Measurements from ENCODE around the gene PLA2G6. TPM values are rescaled to one million over a fixed set of nuclear protein-coding genes. Genes with fewer than 3 reads are reported as not detected.
A peak's percentile ranks its signal among the peaks of the same experiment; 100 is the strongest.

PLA2G6 gene
- total and polyA plus RNA-seq, 2 of the 13 experiments (the other 11 are each of a cell fraction or from before 2014, with no cell fraction given) = 4.8 to 11.5 TPM

- Histone ChIP-seq H3K4me3 (replicated peaks in 1 of 3; ENCODE audit: insufficient read depth in 1 of 3, low read depth in 2 of 3, low read length in 3 of 3) (no peak overlapping the region), H3K27ac (ENCODE audit: extremely low read length, insufficient read depth, low read length) (no peak overlapping the region), H3K27me3 (ENCODE audit: control insufficient read depth in 1 of 2, insufficient read depth in 2 of 2, low read length in 2 of 2) (no peaks in the 10 kb centered on the region), H3K9me3 (ENCODE audit: low read length) (no peaks in the 10 kb centered on the region), H3K4me1 (ENCODE audit: insufficient read depth, low read length) (peaks cover 21% of the 10 kb centered on the region), H2AFZ (ENCODE audit: low read length) (no peak overlapping the region), H3K4me2 (ENCODE audit: low read depth, low read length) (no peak overlapping the region), H4K20me1 (ENCODE audit: insufficient read depth, low read length) (no peaks in the 10 kb centered on the region), H3K79me2 (ENCODE audit: insufficient read depth, low read length) (no peaks in the 10 kb centered on the region), H3K36me3 (replicated peaks in 1 of 2; ENCODE audit: control insufficient read depth in 1 of 2, insufficient read depth in 2 of 2, low read length in 2 of 2) (peaks cover 2 to 10% of the 10 kb centered on the region in 2 experiments; a peak in 4 of 5 replicates), H3K9ac (ENCODE audit: insufficient read depth, low read depth, low read length) (no peak overlapping the region)
- DNase-seq (ENCODE audit: low spot score) (no peak), FAIRE-seq (no peak), ATAC-seq (no peak)
- WGBS (ENCODE audit: low lambda C conversion rate) = 94% methylated on average over 3 of the region's 8 CpGs
- no peak for TF ChIP-seq SIX1 (CRISPR knock-in tag; IDR thresholded peaks at IDR 0.05; ENCODE audit: borderline replicate concordance)
- no peak for TF ChIP-seq SMC3 (IDR thresholded peaks at IDR 0.05; ENCODE audit: low read length)
- no peak for TF ChIP-seq AGO1 (IDR thresholded peaks at IDR 0.05; ENCODE audit: low read depth, low read length, poor library complexity, severe bottlenecking)
- intact Hi-C loops (cut with micrococcal nuclease; ENCODE audit: unreplicated experiment) (no loop called here), in situ Hi-C loops (cut with HindIII; ENCODE audit: extremely low pct_ligation_motif_present, low pct_unique_long_range_greater_than_20kb) (no loop called here)
- ChIA-PET POLR2A (no interaction called here), CTCF (ENCODE audit: low intra/inter-chr PET ratio, low total read pairs) (no interaction called here)
- no TSS peak for BruUV-seq (replicated peaks)
These were observed 41.1 kb upstream of the PLA2G6 start for GRCh38 chr22:38222797-38223119.

- WGBS (ENCODE audit: low lambda C conversion rate) = 94% methylated on average over 19 of the region's 25 CpGs
- no peak overlapping the region for H3K9ac ChIP-seq (ENCODE audit: insufficient read depth, low read depth, low read length)
- H3K79me2 ChIP-seq (ENCODE audit: insufficient read depth, low read length) = no peaks in the 10 kb centered on the region
- in situ Hi-C loops (cut with HindIII; ENCODE audit: extremely low pct_ligation_motif_present, low pct_unique_long_range_greater_than_20kb) (no loop called here), intact Hi-C loops (cut with micrococcal nuclease; ENCODE audit: unreplicated experiment) (no loop called here)
- TF ChIP-seq, protein P1, sequence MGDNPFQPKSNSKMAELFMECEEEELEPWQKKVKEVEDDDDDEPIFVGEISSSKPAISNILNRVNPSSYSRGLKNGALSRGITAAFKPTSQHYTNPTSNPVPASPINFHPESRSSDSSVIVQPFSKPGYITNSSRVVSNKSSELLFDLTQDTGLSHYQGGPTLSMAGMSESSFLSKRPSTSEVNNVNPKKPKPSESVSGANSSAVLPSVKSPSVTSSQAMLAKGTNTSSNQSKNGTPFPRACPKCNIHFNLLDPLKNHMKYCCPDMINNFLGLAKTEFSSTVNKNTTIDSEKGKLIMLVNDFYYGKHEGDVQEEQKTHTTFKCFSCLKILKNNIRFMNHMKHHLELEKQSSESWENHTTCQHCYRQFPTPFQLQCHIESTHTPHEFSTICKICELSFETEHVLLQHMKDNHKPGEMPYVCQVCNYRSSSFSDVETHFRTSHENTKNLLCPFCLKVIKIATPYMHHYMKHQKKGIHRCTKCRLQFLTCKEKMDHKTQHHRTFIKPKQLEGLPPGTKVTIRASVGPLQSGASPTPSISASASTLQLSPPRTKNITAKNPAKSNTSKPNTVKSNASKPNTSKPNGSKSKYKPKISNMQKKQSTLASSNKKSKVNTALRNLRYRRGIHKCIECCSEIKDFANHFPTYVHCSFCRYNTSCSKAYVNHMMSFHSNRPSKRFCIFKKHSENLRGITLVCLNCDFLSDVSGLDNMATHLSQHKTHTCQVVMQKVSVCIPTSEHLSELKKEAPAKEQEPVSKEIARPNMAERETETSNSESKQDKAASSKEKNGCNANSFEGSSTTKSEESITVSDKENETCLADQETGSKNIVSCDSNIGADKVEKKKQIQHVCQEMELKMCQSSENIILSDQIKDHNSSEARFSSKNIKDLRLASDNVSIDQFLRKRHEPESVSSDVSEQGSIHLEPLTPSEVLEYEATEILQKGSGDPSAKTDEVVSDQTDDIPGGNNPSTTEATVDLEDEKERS (CRISPR knock-in tag; IDR thresholded peaks at IDR 0.05) = no peak
- TF ChIP-seq HNRNPL (IDR thresholded peaks at IDR 0.05; ENCODE audit: low read depth, low read length) = peak; percentile 42; the same call in 1 of the 2 replicates
- peaks cover 2 to 10% of the 10 kb centered on the region in 2 experiments; a peak in 4 of 5 replicates for H3K36me3 ChIP-seq (replicated peaks in 1 of 2; ENCODE audit: control insufficient read depth in 1 of 2, insufficient read depth in 2 of 2, low read length in 2 of 2)
- BruUV-seq (replicated peaks) = no TSS peak
- no peak overlapping the region for H3K4me3 ChIP-seq (replicated peaks in 1 of 3; ENCODE audit: insufficient read depth in 1 of 3, low read depth in 2 of 3, low read length in 3 of 3)
- no peaks in the 10 kb centered on the region for H3K27me3 ChIP-seq (ENCODE audit: control insufficient read depth in 1 of 2, insufficient read depth in 2 of 2, low read length in 2 of 2)
- DNase-seq (ENCODE audit: low spot score) (no peak), ATAC-seq (no peak), FAIRE-seq (no peak)
- no peak overlapping the region for H3K27ac ChIP-seq (ENCODE audit: extremely low read length, insufficient read depth, low read length)
- H4K20me1 ChIP-seq (ENCODE audit: insufficient read depth, low read length) = no peaks in the 10 kb centered on the region
- ChIA-PET POLR2A (interaction anchor here (0.6 kb wide), 1 partner anchor 86 kb away, joined by 3 read pairs; no protein-coding TSS in a partner anchor), CTCF (ENCODE audit: low intra/inter-chr PET ratio, low total read pairs) (no interaction called here)
- H3K4me1 ChIP-seq (ENCODE audit: insufficient read depth, low read length) = peaks cover 23% of the 10 kb centered on the region
- no peak overlapping the region for H2AFZ ChIP-seq (ENCODE audit: low read length)
- H3K9me3 ChIP-seq (ENCODE audit: low read length) = no peaks in the 10 kb centered on the region
- no peak overlapping the region for H3K4me2 ChIP-seq (ENCODE audit: low read depth, low read length)
These were observed 40.5 kb upstream of the PLA2G6 start for GRCh38 chr22:38221908-38222796.
